HT-29 (cell line): ENCODE data around the gene MXD3. TPM values are rescaled to one million over a fixed set of nuclear protein-coding genes. Genes with fewer than 3 reads are reported as not detected.
"Not testable (repeated sequence)": the region's sequence is repeated elsewhere in the genome, so short reads cannot be mapped to it uniquely, and the experiment has no call there.

ENCODE experiments used
- DNase-seq: peaks from one replicate; pipeline ENCODE4 v3.0.0-alpha.2; 2015; ENCODE audit warnings: low spot score
- total RNA-seq: library from RNA; depleted of rRNA; stranded (reverse); fragments of >200 nt; shearing (Covaris generic); gene quantifications from 2 replicates; pipeline ENCODE4 v1.2.3, GENCODE V29; 2014

MXD3 gene
- total RNA-seq, 1 experiment from 2014 or later, result 75.5 TPM

DNA sequence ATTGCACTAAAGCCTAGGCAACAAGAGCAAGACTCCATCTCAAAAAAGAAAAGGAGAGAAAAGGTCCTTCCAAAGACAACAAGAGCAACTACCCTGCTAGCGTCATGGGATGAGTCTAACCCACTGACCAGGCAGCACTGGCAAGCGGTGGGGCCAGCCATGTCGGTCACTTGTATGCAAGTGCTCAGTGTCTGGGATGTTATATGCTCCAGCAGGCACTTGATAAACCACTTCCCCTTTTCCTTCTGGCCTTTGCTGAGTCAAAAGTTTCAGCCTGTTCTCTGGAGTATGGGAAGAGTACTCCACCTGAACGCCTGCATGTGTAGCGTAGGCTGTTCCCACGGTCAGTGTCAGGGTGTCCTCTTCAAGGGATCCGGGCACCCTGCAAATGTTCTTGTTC, 9.2 kb upstream of the MXD3 start:
- no peak for DNase-seq

DNA sequence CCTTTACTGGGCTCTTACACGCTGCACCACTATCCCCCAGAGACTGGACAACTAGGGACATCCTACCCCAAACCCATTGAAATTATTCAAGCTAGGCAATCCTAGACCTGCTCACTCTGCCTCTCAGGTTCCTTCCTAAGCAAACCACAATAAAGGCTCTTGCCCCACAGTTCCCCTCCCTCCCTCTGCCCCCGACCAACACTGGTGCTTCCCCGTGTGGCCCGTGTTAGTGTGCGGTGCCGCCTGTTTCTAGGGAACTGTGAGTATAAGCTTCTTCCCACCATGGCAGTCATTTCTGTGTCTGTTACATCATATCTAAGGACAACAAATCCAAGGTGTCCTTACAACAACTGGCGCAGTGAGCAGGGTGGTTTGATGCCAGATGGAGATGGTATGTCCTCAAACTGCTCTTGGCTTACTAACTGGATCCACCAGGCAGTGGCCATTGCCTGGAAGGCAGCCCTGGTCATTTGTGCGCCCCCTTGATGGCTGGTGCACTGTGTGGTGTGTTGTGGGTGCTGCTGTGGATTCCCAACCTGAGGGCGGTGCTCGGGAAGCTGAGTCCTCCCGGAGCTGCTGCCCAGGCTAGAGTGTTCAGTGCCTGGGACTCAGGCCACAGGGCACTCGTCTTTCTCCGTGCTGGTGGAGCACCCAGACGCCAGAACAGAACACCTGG, 8.4 kb upstream of the MXD3 start:
- DNase-seq, result no peak

DNA sequence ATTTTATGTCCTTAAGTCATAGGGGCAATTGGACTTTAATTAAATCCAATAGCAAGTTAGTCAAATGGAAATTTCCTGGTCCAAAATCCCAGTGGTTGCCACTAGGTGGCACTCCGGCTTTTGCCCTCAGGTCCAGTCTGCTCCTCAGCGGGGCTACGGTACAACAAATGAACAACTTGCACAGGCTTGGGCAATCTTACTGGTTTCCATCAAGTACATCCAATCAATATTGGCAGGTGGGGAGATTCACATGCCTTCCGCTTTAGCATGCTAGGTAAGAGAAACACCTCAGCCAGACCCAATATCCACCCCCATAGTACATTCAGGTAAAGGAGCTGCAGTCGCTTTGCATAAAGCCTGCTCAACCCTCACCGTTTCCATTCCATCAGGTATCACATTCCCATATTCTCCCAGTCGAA, 6.3 kb upstream of the MXD3 start:
- DNase-seq, result peak; percentile 89

DNA sequence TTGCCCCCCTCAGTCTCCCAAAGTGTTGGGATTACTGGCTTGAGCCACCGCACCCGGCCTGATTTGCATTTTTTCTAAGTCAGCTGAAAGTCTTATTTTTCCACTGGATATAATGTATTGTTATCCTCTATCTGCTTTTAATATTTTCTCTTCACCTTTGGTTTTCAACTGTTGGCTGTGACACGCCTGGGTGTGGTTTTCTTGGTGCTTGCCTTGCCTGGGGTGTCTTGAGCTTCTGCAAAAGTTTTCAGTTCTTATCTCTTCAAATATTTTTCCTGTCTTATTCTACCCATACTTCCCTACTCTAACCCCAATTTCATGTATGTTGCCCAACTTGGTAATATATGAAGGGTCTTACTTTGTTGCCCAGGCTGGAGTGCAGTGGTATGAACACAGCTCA, 4.3 kb upstream of the MXD3 start:
- no peak for DNase-seq

DNA sequence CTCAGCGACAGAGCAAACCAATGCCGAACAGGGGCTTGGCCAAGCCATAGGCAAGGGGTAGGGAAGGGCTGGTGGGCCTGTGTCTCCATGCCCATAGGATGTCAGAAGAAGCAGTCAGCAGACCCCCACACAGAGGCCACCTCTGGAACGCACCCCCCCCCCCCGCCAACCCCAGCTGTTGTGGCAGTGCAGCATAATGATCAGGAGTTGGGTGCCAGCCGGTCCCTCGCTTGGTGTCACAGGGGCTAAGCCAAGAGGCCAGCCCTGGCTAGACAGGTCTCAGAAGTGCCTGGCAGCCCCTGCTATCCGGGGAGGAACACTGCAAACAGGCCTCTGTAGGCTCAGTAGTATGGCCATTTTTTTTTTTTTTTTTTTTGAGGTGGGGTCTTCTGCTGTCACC, 3.7 kb upstream of the MXD3 start:
- DNase-seq, result no peak

DNA sequence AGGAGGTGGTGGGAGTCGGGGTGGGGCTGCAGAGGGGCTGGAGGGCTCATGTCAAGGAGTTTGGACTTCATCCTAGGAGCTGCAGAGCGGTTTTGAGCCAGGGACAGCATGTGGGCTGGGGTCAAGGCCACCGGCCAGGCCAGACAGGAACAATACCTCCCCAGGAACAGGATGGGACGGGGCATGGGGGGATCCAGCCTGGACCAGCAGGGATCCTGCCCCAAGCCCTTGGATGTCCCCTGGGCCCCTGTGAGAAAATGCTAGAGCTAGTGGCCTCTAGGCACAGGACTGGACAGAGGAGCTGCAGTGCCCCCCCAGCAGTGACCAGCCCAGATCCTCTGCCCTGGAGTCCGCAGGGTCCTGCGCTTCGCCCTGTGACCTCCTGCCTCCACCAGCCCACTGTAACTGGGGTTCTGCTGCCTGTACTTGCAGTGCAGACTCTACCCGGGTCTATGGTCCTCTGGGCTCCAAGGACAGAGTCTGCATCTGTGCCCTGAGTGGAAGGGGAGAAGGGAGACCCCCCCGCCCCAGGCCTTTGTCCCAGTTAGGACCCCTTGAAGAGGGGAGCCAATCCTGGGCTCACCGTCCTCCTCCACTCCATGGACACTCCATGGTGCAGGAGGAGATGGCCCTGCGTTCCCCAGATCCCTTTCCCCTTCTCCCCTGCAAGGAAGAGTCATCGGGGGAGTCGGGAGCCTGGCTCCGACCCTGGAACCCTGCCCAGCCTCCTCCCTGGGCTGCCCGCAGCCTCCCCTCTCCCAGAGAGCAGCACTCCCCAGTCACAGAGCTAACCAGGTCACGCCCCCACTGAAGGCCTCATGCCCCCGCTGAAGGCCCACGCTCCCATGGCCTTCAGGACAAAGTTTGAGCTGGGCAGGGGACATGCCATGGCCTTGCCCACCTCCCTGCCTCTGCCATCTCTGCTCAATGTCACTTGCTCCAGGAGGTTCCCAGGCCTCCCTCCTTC, 3.0 kb upstream of the MXD3 start:
- no peak for DNase-seq

DNA sequence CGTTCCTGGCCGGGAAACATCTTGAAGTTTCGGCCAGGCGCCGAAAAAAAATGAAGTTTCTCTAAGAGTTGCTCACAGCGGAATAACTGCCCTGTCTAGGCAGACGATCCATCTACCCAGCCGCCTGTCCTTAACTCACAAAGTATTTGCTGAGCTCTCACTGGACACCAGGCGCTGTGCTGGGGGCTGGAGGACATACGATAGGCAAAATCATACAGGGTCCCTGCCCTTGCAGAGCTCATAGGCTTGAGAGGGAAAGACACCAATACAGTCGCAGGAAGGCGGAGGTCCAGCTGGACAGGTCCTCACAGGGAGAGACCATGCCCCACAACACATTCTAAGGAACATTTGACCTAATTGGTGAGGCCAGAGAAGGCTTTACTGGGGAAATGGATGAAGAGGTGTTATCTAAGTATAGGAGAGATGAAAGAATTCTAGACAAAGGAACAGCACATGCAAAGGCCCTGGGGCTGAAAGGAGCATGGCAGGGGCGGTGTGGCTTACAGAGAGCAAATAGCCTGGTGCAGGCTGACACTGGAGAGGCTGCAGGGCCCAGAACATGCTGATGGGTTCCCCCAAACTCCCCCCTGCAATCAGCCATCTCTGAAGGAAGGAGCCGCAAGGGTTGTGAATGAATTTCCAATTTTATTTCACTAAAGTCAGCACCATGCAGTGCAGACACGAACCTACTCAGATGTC, 2.0 kb upstream of the MXD3 start:
- DNase-seq, result no peak

- DNase-seq, result peak; percentile 75
Observed at GRCh38 chr5:177312649-177313181, 1.0 kb upstream of the MXD3 start.

GRCh38 chr5:177311392-177311722, 341 bp downstream of the MXD3 start:
- no peak for DNase-seq

GRCh38 chr5:177310757-177311391, 824 bp downstream of the MXD3 start:
- DNase-seq, result peak; percentile 27

DNA sequence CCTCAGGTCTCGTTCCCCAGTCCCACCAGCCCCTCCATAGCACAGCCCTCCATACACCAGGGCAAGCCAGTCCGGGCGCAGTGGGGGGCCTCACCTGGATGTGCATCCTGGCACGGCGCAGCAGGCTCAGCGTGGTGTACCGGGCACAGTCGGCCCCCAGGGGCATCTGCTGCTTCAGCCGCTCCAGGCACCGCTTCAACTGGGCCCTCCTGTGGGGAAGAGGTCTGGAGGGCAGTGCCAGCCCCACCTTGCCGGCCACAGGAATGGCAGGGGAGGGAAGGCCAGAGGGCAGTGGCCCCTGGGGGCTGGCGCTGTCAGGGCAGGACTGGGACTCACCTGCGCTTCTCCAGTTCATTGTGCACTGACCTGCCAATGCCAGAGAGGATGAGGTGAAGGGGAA, 1.4 kb downstream of the MXD3 start:
- DNase-seq, result no peak

GRCh38 chr5:177309351-177310191, 2.1 kb downstream of the MXD3 start:
- peak; percentile 85 for DNase-seq

DNA sequence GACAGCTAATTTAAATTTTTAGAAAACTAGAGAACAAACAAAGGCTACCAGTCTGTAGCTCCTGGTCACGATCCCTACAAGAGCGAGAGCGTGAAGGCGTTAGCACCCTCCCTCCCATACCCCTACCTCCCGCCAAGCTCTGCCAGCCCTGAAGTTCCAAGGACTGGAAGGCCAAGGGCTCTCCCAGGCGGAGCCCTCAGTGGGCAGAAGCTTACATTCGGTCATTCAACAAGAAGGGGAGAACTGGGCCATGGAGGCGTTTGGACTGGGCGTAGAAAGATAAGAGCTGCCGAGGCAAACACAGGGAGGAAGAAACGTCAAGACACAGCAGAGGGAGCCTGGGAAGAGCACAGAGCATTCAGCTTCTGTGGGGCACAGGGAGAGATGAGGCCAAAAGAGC, 3.0 kb downstream of the MXD3 start:
- DNase-seq, result no peak

- no peak for DNase-seq
Observed at GRCh38 chr5:177307544-177308363, 3.9 kb downstream of the MXD3 start.

- no peak for DNase-seq
Observed at GRCh38 chr5:177306674-177307543, 4.8 kb downstream of the MXD3 start.

DNA sequence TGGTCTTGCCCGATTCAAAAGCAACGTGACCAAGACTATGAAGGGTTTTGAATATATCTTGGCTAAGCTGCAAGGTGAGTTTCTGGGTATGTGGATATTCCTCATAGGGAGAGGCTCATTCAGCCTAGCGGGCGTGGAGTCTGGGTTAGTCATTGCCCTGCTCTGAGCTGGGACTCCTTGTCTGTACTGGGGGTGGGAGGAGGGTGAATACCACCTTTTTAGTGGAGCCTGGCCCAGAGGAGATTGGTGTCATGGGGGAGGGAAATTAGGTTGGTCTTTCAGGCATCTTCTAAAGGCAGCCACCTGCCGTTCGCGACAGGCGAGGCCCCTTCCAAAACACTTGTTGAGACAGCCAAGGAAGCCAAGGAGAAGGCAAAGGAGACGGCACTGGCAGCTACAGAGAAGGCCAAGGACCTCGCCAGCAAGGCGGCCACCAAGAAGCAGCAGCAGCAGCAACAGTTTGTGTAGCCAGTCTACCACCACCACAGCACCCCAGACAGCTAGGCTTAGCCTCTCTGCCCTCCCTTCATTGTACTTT, 5.5 kb downstream of the MXD3 start:
- not testable (repeated sequence) for DNase-seq

- DNase-seq, result peak; percentile 21
Observed at GRCh38 chr5:177304392-177305119, 7.1 kb downstream of the MXD3 start.

GRCh38 chr5:177303925-177304391, 7.7 kb downstream of the MXD3 start:
- peak; percentile 49 for DNase-seq
